IPS DF 4.7 (cell line): ENCODE data around the gene PPM1H.
"Not testable (repeated sequence)": the region's sequence is repeated elsewhere in the genome, so short reads cannot be mapped to it uniquely, and the experiment has no call there.

Experiments used
- DNase-seq: peaks from one replicate; pipeline ENCODE4 v3.0.0-alpha.2; 2013; ENCODE audit warnings: low spot score; ENCODE audit errors: extremely low read depth

PPM1H gene

DNA sequence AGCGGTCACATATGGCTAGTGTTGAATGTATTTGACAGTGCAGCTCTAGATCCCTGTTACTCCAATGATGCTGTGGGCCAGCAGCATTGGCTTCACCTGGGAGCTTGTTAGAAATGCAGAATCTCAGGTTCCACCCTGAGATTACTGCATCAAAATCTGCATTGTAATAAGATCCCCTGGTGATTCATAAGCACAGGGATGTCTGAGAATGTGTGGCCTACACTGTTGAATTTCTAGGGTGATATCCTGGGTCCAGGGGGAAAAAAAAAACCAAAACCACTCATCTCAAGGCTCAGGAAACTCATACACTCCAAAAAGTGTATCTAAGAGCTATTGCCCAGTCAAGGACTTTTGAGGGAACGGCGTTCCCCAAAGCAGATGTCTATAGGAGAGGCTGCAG lies 196.8 kb downstream of the PPM1H start:
- no peak for DNase-seq

DNA sequence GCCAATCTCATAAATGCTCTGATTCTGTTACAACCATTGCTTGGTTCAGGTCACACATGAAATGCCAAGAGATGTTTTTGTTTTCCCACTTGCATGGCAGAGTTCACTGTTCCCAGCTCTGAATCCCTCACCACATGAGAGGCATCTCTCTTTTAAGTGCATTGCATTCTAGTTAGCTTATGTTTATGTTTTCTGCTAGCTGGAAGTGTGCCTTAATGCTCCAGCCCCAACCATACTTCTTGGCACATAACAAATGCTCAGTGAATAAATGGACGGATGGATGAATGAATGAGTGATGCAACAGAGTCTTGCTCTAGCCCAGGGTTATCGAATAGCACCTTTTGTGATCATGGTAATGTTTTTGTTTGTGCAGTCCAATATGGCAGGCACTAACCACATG lies 197.3 kb downstream of the PPM1H start:
- DNase-seq = no peak

DNA sequence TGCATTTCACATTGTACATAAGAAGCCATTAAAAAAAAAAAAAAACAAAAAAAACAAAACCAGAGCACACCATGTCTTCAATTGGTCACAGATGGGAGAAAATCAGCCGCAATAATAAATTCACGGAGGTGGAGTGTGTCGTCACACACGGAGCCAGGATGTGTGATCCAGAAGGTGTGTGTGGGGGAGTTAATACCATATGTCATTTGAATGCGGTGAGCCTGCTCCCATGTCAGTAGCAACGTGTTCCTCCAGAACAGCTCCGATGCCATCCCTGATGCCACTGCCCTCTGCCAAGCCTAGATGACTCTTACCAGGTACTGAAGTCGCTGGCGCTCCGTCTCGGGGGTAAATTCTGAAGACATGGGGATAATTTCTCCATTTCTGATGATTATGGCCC lies 197.8 kb downstream of the PPM1H start:
- no peak for DNase-seq

DNA sequence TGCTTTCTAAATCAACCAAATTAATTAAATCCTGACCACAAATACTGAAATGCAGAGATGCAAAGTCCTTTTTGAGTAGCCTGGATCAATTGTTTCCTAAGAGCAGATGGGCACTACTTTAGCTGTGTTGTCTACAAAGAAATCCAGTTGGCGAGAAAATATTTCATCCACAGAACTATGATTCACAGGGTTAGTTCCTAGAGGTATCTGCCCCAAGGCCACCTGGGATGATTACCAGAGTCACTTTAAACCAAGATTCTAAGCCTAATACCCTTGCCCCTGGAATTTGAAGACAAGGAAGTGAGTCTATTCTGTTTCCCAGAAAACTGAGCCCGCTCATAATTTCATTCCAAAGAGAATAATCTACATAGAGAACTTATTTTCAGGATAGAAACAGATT lies 198.4 kb downstream of the PPM1H start:
- DNase-seq = no peak

DNA sequence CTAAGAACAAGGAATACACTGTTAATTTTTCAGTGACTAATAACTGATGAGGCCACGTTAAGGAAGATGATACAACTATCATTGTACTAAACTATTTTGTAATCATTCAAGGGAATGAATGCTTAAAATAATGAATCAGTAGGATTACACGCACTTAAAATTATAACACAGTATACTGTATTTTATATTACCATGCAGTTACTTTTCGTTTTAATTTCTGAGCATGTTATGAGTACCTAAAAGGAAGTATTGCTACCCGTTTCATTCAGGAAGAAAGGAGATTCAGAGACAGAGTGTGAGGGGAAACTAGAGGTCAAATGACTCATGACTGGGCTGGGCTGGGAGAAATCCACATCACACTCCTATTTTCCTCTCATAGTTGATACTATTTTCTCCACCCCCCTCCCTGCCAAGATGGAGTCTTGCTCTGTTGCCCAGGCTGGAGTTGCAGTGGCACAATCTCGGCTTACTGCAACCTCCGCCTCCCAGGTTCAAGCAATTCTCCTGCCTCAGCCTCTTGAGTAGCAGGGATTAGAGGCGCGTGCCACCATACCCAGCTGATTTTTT lies 202.0 kb downstream of the PPM1H start:
- DNase-seq = no peak

DNA sequence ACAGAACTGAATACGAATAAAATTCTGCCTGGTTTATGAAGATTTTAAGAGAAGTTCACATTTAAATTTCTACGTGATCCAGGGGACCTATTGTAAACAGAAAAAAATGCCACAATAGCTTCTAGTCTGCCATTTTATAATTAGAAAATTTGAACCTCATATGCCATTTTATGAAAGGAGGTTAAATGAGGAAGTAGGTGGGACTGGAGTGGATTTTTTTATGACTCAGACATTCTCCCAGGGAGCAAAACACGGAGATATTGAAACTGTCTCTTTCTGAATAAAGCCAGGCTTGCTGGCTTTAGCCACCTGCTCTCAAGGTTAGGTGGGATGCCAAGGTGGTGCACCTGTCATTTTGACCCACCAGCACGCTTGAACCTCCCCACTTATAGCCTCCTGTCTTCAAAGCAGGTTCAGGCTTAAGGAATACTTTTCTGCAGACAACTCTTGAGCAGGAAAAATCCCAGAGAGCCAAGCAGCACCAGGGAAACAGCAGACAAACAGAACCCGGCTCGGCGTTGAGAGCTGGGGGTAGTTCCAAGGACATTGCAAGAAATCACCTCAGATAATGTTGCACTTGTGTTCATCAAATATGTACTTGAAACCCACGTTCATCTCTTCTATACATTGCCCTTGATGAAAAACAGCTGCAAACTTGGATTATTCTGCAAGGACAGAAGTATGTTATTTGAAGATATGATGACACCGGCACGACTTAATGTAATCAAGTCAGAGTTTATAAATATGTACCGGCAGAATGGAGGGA lies 203.7 kb downstream of the PPM1H start:
- DNase-seq = no peak

DNA sequence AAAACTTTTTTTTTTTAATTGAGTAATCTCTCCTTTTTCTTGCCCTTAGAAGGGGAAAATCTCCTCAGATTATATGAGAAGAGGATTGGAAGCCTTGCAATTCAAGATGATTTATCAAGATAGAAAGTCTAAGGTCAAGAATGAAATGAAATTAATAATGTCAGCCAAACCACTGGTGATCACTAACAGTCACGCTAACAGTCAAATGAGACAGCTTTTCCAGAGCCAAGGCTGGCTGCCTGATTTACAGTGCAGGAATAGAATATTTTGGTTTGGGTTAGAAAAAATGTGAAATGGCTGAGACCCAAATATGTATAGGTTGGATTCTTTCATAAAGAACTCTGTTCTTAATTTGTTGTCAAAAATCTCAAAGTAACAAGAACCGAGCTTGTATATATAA lies 204.3 kb downstream of the PPM1H start:
- DNase-seq = no peak

DNA sequence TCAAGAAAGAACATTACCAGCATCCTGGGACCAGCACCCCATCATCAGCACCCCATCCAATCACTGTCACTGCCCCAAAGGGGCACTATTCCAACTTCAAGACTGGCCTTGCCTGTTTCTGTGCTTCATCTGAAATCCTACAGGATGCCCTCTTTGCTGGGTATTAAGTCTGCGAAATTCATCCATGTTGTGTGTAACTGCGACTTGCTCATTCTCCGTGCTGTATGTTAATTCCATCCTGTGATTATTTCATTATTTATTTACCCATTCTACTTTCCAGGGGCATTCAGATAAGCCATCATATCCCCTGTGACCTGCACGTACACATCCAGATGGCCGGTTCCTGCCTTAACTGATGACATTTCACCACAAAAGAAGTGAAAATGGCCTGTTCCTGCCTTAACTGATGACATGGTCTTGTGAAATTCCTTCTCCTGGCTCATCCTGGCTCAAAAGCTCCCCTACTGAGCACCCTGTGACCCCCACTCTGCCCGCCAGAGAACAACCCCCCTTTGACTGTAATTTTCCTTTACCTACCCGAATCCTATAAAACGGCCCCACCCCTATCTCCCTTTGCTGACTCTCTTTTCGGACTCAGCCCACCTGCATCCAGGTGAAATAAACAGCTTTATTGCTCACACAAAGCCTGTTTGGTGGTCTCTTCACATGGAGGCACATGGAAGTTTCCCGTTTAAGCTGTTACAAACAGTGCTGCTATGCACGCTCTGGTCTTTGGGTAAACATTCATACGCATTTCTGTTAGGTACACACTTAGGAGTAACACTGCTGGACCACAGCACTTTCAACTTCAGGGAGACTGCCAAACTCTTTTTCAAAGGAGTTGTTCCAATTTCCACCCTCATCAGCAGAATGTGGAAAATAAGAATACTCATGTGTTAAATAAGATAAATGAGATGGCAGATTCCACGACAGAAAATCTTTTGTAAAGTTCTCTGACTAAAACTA lies 205.1 kb downstream of the PPM1H start:
- not testable (repeated sequence) for DNase-seq

DNA sequence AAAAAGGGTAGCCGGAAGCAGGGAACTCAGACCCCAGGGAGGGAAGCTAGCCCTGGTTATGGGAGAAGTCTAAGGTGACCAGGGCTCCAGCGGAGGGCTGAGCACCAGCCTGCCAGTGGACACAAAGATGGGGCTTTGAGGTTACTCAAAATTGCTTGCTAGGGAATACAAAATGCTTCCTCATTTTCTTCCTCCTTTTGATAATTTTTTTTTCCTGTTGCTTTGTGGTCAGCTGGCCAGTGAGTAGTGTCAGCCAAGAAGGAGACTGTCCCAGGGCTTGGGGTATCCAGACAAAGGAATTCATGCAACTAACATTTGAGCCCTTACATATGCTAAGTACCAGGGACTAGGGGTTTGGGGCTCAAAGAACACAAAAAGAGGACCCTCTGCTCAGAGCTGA lies 206.2 kb downstream of the PPM1H start:
- DNase-seq = no peak

DNA sequence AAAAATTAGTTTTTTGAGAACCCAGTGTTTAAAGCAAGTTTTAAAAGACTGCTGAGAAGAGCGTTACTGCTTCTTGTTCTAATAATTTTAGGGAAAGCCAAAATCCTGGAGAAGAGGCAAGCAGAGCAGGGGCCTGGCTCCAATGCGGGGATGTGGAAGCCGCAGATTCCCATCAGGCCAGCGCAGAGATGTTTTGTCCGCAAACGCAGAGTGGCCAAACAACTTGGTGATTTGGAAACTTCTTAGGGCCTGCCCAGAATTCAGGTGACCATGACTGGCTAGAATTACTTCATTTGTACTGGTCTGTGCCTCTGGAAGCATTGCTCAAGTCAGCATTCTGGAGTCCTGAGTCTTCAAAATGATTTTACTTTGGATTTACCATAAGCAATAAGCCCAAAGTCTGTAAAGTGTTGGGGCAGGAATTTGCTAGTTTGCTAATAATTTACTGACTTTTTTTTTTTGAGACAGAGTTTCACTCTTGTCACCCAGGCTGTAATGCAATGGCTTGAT lies 208.4 kb downstream of the PPM1H start:
- DNase-seq = no peak

DNA sequence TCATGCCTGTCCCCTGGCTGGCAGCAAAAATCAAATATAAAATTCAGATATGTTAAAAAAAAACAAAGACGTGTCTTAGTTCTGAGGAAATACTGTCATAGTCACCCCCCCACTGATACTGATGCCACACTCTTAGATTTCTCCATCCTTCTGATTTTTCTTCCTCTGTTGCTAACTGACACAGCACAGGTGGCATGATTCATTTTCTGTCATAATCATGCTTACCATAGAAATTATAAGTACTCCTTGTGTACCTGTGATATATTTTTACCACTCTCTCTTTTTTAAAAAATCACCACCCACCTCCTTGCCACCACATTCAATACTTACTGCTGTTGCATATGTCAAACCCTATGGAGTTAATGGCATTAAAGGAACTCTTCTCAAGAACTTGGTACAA lies 209.2 kb downstream of the PPM1H start:
- no peak for DNase-seq

DNA sequence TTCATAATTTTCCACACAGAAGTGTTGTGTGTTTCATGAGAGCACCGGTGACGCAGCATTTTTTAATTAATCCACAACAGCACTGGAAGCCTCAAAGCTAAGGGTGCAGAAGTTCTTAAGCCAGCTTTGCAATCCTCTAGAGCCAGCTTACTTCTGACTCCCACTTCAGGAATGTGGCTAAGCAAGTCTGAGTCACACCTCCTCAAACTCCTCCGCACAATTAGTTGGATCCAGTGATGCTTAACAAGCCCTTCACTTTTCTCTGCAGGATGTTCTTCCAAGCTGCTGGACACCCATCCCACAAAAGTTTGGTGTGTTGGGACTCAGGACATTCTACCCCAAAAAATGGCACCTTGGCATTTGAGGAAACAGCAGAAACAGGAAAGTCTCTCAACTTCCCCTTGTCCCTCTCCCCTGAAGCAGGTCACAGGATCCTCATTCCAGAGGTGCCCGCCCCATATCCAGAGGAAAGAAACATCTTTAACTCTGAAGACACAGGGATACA lies 210.0 kb downstream of the PPM1H start:
- DNase-seq = peak; percentile 95

DNA sequence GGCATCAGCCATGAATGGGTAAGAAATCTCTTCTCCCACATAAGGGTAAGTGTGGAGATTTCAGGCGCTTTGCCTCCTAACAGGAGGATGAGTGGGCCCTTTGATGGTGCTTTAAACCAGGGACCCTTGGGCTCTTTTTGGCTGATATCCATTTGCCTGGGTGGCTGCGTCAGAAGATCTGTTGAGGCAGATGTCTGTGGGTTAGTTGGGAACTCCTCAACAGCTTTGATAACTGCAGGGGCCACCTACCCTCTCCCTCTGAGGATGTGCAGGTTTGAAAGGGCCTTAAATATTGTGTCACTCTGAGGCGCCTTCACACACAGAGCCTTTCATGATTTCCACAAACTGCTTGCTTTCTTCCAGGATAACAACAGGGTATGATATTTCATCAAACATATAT lies 210.7 kb downstream of the PPM1H start:
- DNase-seq = no peak

DNA sequence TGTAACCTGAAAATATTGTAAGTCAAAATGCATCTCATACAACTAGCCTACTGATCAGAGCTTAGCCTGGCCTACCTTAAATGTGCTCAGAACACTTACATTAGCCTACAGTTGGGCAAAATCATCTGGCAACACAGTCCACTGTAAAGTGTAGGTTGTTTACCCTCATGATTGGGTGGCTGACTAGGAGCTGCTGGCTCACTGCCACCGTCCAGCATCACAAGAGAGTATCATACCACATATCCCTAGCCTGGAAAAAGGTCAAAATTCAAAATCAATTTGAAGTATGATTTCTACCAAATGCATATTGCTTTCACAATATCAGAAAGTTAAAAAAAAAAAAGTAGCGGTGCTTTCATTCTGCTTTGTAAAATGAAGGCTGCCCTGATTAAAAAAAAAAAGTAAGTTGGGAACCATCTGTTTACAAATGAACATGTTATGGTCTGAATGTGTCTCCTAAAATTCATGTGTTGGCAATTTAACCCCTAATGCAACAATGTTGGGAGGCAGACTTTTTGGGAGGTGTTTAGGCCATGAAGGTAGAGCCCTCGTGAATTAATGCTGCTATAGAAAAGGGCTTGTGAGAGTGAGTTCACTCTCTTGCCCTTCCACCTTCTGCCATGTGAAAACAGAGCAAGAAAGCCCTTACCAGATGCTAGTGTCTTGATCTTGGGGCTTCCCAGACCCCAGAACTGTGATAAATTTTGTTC lies 211.8 kb downstream of the PPM1H start:
- DNase-seq = no peak

DNA sequence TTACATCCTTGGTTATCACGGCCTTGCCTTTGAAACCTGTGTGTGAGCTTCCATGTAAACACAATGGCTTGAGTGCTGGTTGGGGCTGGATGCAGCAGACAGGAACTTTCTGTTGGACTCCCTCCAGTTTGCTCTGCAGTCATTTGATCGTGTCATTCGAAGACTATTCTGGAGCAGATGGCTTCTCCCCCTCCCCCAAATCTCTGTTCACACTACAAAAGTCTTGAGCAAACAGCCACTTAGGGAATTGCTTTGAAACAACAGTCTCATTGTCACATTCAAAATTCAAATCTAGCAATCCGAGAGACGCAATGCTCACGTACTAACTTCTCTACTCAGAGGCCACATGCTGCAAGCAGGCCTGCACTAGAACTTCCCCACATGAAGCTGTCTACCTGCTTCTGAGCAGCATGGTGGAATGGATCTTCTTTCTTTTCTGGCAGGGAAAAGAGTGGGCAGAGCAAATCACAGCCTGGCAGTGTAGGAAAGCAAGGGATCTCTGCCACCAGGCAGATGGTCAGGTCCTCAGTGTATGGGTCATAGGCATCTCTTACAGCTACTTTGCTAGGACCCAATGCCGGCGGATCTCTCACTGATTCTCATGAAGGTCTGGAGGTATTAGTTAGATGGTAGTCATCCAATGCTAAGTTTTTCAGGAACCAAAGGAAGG lies 214.2 kb downstream of the PPM1H start:
- no peak for DNase-seq

DNA sequence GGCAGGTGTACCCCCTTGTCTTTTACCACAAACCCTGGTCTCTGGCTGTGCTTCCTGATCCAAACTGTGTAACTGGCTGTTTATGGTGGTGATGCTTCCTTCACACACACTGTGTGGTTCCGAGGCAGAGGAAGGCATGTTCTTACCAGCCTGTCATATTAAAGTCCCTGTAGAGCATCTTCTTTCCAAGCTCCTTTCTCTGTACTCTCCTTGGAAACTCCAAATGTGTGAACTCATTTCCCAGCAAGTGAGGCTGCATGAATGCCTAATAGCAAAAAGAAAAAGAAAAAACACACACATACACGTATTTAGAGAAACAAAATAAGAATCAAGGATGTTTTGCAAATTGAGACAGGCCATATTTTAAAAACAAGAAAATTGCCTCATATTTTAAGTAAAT lies 214.9 kb downstream of the PPM1H start:
- DNase-seq = no peak

DNA sequence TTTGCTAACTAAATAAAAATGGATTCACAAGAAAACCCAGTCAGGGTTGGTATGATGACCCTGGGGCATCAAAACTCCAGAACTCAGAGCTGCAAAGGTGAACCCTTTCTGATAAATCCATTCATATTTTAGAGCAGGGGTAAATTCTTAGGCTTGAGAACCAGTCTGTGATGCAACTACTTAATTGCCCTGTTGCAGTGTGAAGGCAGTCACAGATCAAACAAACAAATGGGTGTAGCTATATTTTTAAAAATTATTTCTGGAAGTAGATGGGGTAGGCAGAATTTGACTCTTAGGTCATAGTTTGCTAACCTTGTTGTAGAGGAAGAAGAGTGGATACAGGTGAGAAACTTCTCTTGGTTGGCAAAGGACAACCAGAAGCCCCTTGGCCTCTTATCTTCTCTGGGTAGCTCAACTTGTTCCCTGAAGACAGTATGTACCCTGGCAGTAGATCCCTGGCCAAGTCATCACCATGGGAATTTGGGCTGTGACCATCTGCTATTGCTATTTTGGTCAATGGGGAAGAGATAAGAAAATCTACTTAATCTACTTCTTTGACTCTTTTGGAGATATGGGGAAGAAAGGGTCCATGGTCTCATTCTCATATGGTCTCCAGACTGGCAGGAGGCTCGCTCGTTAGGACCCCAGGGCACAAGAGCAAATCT lies 216.1 kb downstream of the PPM1H start:
- no peak for DNase-seq

DNA sequence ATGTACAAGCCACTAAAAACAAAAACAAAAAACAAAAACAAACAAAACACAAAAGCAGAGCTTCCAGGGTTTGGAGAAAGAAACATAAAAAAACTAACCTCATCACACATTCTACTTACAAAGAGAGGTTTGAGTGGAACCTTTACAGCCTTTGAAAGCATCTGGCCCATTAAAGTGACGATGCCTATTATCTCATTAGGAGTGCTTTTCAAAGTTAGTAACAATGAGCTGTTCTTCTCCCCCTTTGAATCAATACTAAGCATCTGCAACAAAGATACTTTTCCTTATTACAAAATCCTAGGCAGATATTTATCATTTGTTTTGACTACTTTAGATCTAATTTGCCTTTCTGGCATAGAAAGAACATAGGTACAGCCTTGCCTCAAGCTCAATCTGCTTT lies 217.3 kb downstream of the PPM1H start:
- DNase-seq = no peak

DNA sequence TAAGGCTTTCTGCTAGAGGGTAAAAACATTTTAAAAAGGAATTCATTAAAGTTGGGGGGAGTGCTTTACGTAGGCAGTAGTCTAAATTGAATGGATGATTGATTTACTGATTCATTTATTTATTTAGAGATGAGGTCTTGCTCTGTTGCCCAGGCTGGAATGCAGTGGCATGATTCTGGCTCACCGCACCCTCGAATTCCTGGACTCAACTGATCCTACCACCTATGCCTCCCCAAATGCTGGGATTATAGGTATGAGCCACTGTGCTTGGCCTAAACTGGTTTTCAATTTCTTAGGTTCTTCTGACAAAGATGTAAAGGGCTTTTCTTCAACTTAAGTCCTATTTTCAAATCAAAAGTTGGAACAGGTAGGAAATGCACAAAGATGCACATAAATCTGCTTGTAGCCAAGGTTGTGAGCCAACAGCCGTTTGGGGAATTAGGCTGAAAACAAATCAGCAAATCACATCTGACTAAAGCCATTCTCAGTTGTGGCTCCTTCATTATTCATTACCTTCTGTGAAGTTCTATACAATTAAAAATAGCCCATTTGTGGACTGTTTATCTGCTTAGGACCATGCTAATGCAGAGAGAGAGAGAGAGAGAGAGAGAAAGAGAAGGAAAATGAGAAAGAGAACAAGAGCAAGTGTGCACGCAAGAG lies 218.0 kb downstream of the PPM1H start:
- DNase-seq = no peak

DNA sequence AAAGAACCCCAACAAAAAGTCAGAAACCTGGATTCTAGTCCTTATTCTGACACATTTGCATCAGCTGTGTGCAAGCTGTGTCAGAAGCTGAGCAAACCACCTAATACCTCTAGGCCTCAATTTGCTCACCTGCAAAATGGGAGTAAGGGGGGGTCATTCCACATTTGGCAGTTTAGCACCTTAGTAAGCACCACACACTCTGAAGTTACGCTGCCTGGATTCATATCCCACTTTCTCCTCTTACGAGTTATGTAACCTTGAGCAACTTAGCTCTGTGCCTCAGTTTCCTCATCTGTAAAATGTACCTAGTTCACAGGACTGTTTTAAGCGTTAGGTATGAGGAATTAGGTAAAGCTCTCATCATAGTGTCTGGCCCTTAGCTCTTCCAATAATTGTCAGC lies 218.9 kb downstream of the PPM1H start:
- no peak for DNase-seq
